ENCODE measurements around the gene RILPL1.

The RILPL1 gene

GRCh38 chr12:123449856-123450255, 83.7 kb downstream of the RILPL1 start:
- peaks cover 8% of the 10 kb centered on the region for H3K4me1 ChIP-seq (ENCODE audit: control insufficient read depth, insufficient read depth, low read length)
- H3K9me3 ChIP-seq (ENCODE audit: control insufficient read depth, insufficient read depth, low read length) = no peaks in the 10 kb centered on the region

GRCh38 chr12:123449249-123449733, 84.2 kb downstream of the RILPL1 start:
- no peak overlapping the region for H3K9ac ChIP-seq (ENCODE audit: low read depth, low read length)

More at GRCh38 chr12:123449856-123450255, 83.7 kb downstream of the RILPL1 start:
- Histone ChIP-seq H3K4me3 (ENCODE audit: low read depth, low read length) (no peak overlapping the region), H3K9ac (ENCODE audit: low read depth, low read length) (no peak overlapping the region), H3K36me3 (ENCODE audit: control insufficient read depth, insufficient read depth, low read length) (no peaks in the 10 kb centered on the region), H3K27me3 (ENCODE audit: control insufficient read depth, insufficient read depth, low read length) (no peaks in the 10 kb centered on the region)

GRCh38 chr12:123446333-123446713, 87.2 kb downstream of the RILPL1 start:
- no peaks in the 10 kb centered on the region for H3K27me3 ChIP-seq (ENCODE audit: control insufficient read depth, insufficient read depth, low read length)
- no peak overlapping the region for H3K9ac ChIP-seq (ENCODE audit: low read depth, low read length)
- H3K4me1 ChIP-seq (ENCODE audit: control insufficient read depth, insufficient read depth, low read length) = peaks cover 8% of the 10 kb centered on the region
- no peaks in the 10 kb centered on the region for H3K9me3 ChIP-seq (ENCODE audit: control insufficient read depth, insufficient read depth, low read length)
- no peak overlapping the region for H3K4me3 ChIP-seq (ENCODE audit: low read depth, low read length)
- no peaks in the 10 kb centered on the region for H3K36me3 ChIP-seq (ENCODE audit: control insufficient read depth, insufficient read depth, low read length)

More at GRCh38 chr12:123449249-123449733, 84.2 kb downstream of the RILPL1 start:
- Histone ChIP-seq H3K4me3 (ENCODE audit: low read depth, low read length) (no peak overlapping the region), H3K9me3 (ENCODE audit: control insufficient read depth, insufficient read depth, low read length) (no peaks in the 10 kb centered on the region), H3K4me1 (ENCODE audit: control insufficient read depth, insufficient read depth, low read length) (peaks cover 8% of the 10 kb centered on the region), H3K27me3 (ENCODE audit: control insufficient read depth, insufficient read depth, low read length) (no peaks in the 10 kb centered on the region), H3K36me3 (ENCODE audit: control insufficient read depth, insufficient read depth, low read length) (no peaks in the 10 kb centered on the region)

- Histone ChIP-seq H3K36me3 (ENCODE audit: control insufficient read depth, insufficient read depth, low read length) (no peaks in the 10 kb centered on the region), H3K9ac (ENCODE audit: low read depth, low read length) (no peak overlapping the region), H3K4me3 (ENCODE audit: low read depth, low read length) (no peak overlapping the region), H3K4me1 (ENCODE audit: control insufficient read depth, insufficient read depth, low read length) (peaks cover 8% of the 10 kb centered on the region), H3K27me3 (ENCODE audit: control insufficient read depth, insufficient read depth, low read length) (no peaks in the 10 kb centered on the region), H3K9me3 (ENCODE audit: control insufficient read depth, insufficient read depth, low read length) (no peaks in the 10 kb centered on the region)
Measured at GRCh38 chr12:123445388-123446332, 87.9 kb downstream of the RILPL1 start.

- Histone ChIP-seq H3K36me3 (ENCODE audit: control insufficient read depth, insufficient read depth, low read length) (no peaks in the 10 kb centered on the region), H3K9ac (ENCODE audit: low read depth, low read length) (no peak overlapping the region), H3K4me3 (ENCODE audit: low read depth, low read length) (no peak overlapping the region), H3K27me3 (ENCODE audit: control insufficient read depth, insufficient read depth, low read length) (no peaks in the 10 kb centered on the region), H3K9me3 (ENCODE audit: control insufficient read depth, insufficient read depth, low read length) (no peaks in the 10 kb centered on the region), H3K4me1 (ENCODE audit: control insufficient read depth, insufficient read depth, low read length) (peaks cover 8% of the 10 kb centered on the region)
Measured at GRCh38 chr12:123444092-123445026, 89.2 kb downstream of the RILPL1 start.

- no peaks in the 10 kb centered on the region for H3K27me3 ChIP-seq (ENCODE audit: control insufficient read depth, insufficient read depth, low read length)
- H3K9ac ChIP-seq (ENCODE audit: low read depth, low read length) = no peak overlapping the region
- H3K4me3 ChIP-seq (ENCODE audit: low read depth, low read length) = no peak overlapping the region
- H3K4me1 ChIP-seq (ENCODE audit: control insufficient read depth, insufficient read depth, low read length) = peaks cover 8% of the 10 kb centered on the region
- H3K36me3 ChIP-seq (ENCODE audit: control insufficient read depth, insufficient read depth, low read length) = no peaks in the 10 kb centered on the region
- no peaks in the 10 kb centered on the region for H3K9me3 ChIP-seq (ENCODE audit: control insufficient read depth, insufficient read depth, low read length)
Measured at GRCh38 chr12:123442774-123443173, 90.7 kb downstream of the RILPL1 start.

- Histone ChIP-seq H3K27me3 (ENCODE audit: control insufficient read depth, insufficient read depth, low read length) (peaks cover 7% of the 10 kb centered on the region), H3K9ac (ENCODE audit: low read depth, low read length) (no peak overlapping the region), H3K9me3 (ENCODE audit: control insufficient read depth, insufficient read depth, low read length) (no peaks in the 10 kb centered on the region), H3K36me3 (ENCODE audit: control insufficient read depth, insufficient read depth, low read length) (no peaks in the 10 kb centered on the region), H3K4me3 (ENCODE audit: low read depth, low read length) (no peak overlapping the region), H3K4me1 (ENCODE audit: control insufficient read depth, insufficient read depth, low read length) (peaks cover 8% of the 10 kb centered on the region)
Measured at GRCh38 chr12:123441523-123442164, 91.9 kb downstream of the RILPL1 start.

- Histone ChIP-seq H3K9me3 (ENCODE audit: control insufficient read depth, insufficient read depth, low read length) (no peaks in the 10 kb centered on the region), H3K9ac (ENCODE audit: low read depth, low read length) (peak within 1 kb of the TSS; percentile 24), H3K4me1 (ENCODE audit: control insufficient read depth, insufficient read depth, low read length) (no peaks in the 10 kb centered on the region), H3K4me3 (ENCODE audit: low read depth, low read length) (peak within 1 kb of the TSS; percentile 86), H3K36me3 (ENCODE audit: control insufficient read depth, insufficient read depth, low read length) (no peaks in the 10 kb centered on the region), H3K27me3 (ENCODE audit: control insufficient read depth, insufficient read depth, low read length) (peaks cover 10% of the 10 kb centered on the region)
Measured at GRCh38 chr12:123436017-123436964, 97.2 kb downstream of the RILPL1 start, which contains the start of gene RILPL2. RILPL2 (minus strand) TSS chr12:123436684; CDS start chr12:123436420, 264 bp downstream.

- peak overlapping the region; percentile 24 for H3K9ac ChIP-seq (ENCODE audit: low read depth, low read length)
- peaks cover 10% of the 10 kb centered on the region for H3K27me3 ChIP-seq (ENCODE audit: control insufficient read depth, insufficient read depth, low read length)
- no peaks in the 10 kb centered on the region for H3K4me1 ChIP-seq (ENCODE audit: control insufficient read depth, insufficient read depth, low read length)
- H3K36me3 ChIP-seq (ENCODE audit: control insufficient read depth, insufficient read depth, low read length) = peaks cover 2% of the 10 kb centered on the region
- no peaks in the 10 kb centered on the region for H3K9me3 ChIP-seq (ENCODE audit: control insufficient read depth, insufficient read depth, low read length)
- peak overlapping the region; percentile 86 for H3K4me3 ChIP-seq (ENCODE audit: low read depth, low read length)
Measured at GRCh38 chr12:123435636-123436016, 97.9 kb downstream of the RILPL1 start.

GRCh38 chr12:123433615-123434014, 99.9 kb downstream of the RILPL1 start:
- H3K9me3 ChIP-seq (ENCODE audit: control insufficient read depth, insufficient read depth, low read length) = no peaks in the 10 kb centered on the region
- H3K4me3 ChIP-seq (ENCODE audit: low read depth, low read length) = no peak overlapping the region
- H3K9ac ChIP-seq (ENCODE audit: low read depth, low read length) = no peak overlapping the region
- H3K36me3 ChIP-seq (ENCODE audit: control insufficient read depth, insufficient read depth, low read length) = peaks cover 2% of the 10 kb centered on the region
- H3K4me1 ChIP-seq (ENCODE audit: control insufficient read depth, insufficient read depth, low read length) = no peaks in the 10 kb centered on the region
- peaks cover 10% of the 10 kb centered on the region for H3K27me3 ChIP-seq (ENCODE audit: control insufficient read depth, insufficient read depth, low read length)
